Measurements from ENCODE around the gene NUP54.

NUP54 gene

DNA sequence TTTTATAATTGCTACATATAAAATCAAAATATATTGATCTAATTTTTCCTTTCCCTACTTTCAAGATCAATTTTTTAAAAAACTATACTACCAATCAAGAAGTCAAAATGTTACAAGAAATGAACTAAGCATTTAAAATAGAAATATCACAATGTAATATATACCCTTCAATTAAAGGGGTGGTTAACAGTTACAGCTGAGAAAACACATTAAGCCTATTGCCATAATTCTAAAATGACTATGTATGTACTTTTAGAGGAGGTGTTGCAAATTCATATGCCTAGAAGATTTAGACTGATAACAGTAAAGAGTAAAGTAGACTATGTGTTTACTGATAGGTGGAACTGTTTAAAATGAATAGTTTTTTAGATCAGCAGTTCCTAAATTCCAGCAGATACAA, 3.7 kb downstream of the NUP54 start:
- no peak for DNase-seq

DNA sequence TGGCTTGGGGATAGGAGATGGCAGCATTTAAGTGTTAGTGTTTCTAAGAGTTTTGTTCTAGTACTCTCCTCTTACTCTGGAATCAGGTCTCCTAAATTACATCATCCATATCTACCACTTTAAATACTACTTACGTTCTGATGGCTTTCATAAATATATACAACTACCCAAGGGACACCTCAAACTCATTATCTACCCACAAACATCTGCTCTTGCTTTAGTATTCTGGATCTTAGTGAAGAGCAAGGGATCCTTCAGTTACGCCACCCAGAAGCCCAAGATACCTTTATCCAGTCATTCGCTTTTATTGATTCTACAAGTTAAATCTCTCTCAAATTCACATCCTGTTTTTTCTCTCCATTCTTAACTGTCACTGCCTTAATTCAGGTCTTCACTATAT, 7.0 kb downstream of the NUP54 start:
- no peak for DNase-seq

DNA sequence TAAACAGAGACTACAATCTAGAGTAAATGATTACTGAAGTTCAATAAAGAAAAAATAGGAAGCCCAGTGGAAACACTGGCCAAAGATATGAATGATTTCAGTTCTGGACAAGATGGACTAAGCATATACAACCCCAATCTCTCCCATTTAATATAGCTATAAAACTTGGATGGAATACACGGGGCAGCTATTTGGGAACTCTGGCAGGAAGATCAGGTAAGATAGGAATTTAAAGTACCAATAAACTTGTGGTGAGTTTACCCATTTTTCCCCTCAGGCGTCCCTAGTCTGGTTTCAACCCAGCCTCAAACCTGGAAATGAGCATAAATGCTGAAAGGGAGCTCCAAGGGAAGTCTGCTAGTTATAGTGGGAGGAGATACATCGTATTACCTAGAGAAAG, 20.4 kb downstream of the NUP54 start:
- no peak for DNase-seq

- DNase-seq, result no peak
Observed at GRCh38 chr4:76125816-76126215, 22.4 kb downstream of the NUP54 start.

DNA sequence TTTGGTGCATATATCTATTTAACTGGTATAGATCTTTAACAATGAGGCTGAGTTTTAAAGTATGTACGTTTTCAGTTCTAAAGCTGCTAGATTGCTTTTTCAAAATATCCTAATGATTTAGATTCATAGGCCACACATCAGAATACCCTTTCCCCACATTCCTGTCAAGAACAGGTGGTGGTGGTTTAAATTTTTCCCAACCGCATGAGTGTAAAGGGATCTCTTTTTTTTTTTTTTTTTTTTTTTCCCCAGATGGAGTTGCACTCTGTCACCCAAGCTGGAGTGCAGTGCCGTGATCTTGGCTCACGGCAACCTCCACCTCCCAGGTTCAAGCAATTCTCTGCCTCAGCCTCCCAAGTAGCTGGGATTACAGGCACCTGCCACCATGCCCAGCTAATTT, 28.0 kb downstream of the NUP54 start:
- DNase-seq, result no peak

DNA sequence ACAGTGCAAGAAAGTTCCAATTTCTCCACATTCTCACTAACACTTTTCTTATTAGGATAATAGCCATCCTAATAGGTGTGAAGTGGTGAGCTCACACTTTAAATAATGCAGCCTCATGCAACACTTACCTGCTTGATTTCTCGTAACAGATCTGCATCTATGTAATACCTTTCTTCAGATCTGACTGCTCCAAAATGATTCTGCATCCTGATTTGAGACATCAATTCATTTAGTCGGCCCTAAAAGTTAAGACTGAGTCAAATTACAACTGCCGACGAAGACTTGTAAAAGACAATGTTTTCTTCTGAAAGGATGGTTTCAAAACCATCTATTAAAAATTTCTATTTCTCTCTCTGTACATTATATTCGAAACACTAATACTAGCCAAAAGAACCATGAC, 30.7 kb downstream of the NUP54 start:
- DNase-seq, result no peak

DNA sequence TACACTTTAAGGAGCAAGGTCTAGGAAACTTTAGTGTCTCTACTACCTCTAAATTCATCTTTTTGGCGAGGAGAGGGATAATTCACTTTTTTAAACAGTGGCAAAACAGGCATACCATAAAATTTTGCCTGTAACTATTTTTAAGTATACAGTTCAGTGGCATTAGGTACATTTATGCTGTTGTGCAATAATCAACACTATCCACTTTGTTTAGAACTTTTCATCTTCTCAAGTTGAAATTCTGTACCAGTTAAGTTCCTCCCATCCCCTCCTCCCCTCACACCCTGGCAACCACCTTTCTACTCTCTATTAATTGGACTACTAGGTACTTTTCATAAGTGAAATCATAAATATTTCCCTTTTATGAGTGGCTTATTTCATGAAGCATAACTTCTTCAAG, 31.4 kb downstream of the NUP54 start:
- DNase-seq, result no peak

- DNase-seq, result no peak
Observed at GRCh38 chr4:76108467-76109181, 39.6 kb downstream of the NUP54 start.

GRCh38 chr4:76106442-76106841, 41.8 kb downstream of the NUP54 start:
- DNase-seq, result no peak

DNA sequence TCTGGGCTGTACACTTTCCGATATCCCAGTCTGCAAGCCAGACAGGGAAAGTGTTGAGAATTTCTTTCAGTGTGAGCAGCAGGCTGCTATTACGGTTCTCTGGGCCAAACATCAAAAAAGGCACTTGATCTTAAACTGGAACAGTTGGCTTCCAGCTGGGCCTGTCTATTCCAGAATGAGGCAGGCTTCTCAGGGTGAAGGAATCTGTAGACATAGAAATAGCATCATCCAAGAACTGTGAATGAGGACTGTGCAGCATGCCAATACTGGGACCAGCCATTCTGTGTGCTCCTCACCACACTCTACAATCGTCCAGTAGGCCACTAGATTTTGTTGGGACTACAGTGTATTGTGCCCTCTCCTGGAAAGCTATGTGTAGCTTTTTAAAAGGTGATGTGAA, 42.5 kb downstream of the NUP54 start:
- DNase-seq, result no peak

DNA sequence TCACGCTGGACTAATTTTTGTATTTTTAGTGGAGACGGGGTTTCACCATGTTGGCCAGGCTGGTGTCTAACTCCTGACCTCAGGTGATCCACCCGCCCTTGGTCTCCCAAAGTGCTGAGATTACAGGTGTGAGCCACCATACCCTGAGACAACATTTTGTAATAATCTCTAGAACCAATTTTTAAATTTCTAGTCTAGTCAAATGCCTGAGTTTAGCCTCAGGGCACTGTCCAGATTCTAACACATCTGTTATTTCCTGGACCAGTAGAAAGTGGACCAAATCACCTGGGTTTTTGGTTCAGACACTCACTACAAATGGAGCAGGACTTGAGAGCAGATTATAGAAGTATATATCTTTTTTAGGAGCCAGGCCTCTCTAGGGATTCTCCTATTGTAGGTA, 52.1 kb downstream of the NUP54 start:
- no peak for DNase-seq

DNA sequence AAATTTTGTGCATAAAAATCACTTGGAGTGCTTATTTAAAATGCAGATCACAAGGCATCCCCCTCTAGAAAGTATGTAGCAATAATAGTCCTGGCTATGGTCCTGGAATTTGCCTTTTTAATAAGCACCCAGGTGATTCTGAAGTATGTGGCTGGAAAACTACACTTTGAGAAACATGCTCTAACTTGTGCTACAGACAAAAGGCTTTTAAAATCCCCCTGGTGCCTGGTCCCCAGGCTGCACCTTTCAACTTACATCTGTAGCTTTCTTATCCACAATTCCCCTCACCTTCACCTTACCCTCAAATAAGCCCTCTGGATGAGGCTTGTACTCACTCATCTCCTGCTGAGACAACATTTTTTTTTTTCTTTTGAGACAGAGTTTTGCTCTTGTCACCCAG, 52.6 kb downstream of the NUP54 start:
- no peak for DNase-seq

- DNase-seq, result no peak
Observed at GRCh38 chr4:76091052-76091451, 57.1 kb downstream of the NUP54 start.

DNA sequence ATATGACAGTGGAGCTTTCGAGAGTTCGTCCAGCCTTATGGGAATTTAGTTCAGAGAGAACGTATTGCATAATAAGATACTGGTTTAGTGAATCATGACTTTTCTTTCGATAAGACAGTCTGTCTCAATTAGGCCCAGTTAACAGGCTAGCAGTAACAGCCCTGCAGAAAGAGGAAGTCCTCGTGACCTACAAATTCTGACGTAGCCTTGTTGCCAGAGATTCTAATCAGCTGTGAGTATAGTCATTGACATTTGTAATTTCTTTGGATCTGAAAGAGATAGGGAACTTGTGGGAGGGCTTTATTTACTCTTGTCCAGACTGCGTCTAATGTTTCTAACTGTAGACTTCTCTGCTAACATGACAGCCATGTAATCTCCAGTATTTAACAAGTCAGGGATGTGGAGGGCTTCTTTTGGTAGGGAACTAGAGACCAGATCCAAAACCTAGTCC, 57.9 kb downstream of the NUP54 start:
- no peak for DNase-seq

DNA sequence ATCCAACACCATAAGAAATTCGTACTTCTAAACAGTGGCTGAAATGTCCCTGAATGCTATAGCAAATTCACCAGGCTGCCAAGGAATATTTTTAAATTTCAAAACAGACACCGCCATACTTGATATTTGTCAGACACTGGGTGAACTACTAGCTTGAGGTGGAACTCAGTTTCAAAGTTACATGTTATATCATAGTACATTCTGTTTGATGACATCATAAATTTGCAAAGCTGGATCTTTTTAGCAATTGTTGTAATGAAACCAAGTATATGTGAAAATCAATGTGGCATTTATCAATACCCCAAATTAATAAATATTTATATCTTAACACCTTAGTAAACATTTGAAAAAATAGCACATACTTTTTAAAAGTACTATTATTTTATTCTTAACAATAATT, 59.5 kb downstream of the NUP54 start:
- no peak for DNase-seq

GRCh38 chr4:76087007-76087769, 61.0 kb downstream of the NUP54 start:
- DNase-seq, result no peak

DNA sequence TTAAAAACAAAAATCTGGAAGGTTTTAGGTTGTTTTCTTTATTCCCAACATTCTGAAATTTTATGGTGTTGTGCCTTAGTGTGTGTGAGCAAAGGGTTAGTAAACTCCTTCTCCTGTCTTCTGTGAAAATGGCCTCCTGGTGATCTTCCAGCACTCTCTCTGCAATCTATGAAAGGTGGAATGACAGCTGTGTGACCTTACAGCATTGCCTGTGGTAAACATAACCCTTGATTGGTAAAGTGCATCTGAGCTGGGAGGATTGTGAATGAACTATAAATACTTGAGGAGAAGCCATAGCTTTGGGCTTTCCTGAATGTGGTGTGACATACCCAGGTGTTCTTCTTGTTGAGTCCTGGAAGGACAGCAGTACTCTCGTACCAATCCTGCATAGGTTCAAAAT, 63.7 kb downstream of the NUP54 start:
- DNase-seq, result no peak

DNA sequence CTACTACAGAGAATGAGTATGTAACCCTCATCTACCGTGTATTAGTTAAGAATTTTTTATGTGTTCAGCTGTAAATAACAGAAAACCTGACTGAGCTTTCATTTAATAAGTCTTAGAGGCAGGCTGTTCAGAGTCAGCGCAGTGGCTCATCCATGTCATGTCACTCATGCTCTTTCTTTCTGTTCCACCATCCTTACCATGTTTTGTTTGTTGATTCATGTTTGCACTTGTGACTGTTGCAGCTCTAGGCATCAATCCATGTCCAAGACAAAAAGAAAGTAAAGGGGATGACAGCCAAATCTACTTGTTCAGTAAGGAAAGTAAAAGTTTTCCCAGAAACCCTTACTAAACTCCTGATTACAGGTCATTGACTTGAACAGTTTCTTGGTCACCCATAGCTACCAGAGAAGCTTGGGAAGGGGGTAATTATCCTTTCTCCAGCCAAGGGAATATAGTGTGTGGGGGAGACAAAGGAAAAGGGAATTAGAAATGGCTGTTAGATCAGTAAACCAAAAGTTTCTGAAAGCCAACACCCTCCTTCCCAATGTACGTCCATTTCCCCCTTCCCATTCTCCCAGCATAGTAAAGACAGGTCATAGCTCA, 64.7 kb downstream of the NUP54 start:
- no peak for DNase-seq

- DNase-seq, result no peak
Observed at GRCh38 chr4:76078033-76078613, 70.1 kb downstream of the NUP54 start.

DNA sequence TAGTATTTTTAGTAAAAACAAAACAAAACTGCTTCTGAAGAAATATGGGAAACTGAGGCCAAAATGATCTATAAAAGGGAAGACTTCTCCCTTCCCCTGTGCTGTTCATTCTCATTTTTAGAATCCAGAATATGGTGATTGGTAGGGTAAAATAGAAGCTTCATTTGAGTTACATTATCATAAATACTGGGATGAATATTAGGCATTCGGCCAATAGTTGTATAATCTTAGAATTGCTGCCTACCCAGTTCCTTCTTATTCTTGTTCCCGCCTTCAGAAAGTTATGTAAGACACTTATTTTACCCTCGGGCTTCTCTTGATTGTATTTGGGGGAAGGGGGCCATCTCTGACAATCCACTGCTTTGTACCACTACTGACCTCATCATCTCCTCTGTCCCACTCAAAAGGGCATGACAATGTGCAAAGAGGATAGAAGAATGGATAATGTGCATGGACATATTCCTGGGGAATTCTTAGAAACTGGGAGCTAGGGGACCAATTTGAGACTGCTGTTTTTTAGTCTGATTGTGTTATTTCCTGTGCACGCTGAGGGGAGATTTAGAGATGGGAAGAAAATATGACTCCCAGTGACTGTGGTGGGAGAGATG, 73.1 kb downstream of the NUP54 start:
- no peak for DNase-seq

DNA sequence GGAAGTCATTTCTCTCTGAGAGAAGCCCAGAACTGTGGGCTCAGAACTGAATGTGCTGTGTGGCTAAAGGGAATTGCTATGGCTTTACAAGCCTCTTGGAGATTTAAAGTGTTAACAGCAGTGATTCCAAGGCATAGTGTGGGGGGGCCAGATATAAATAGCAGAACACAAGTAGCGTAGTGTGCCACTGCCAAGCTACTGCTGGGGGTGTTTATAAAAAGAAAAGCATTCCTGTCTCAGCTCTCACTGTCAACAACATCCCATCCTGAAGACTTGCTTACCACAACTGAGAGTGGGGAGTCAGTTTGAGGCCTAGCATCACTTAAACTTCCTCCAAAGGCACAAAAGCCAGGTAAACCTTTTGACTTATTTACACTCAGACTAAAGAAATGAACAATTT, 73.7 kb downstream of the NUP54 start, which contains the start of gene ART3:
ART3 (plus strand) TSS at position 242 of the 400 bp plus-strand sequence. CDS start 1,181 bp downstream, outside the sequence.
- DNase-seq, result no peak

DNA sequence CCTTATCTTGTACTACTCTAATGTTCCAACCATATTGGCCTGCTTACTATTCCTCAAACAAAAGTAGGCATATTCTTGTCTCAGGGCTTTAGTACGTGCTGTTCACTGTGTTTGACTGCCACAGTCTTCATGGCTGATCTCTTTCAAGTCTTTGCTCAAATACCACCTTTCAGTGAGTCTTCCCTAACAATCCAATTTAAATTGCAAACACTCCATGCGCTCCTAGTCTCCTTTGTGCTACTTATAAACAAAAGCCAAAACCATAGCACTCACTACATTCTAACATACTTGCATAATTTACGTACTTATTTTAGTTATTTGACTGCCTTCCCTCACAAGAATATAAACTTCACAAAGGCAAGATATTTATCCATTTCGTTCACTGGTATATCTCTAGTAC, 75.4 kb downstream of the NUP54 start:
- DNase-seq, result no peak

GRCh38 chr4:76067652-76068286, 80.4 kb downstream of the NUP54 start:
- no peak for DNase-seq
